ENCODE results near the gene CTIF. TPM values are rescaled to one million over a fixed set of nuclear protein-coding genes. Genes with fewer than 3 reads are reported as not detected.

The CTIF gene
- total RNA-seq, 1 donor from 2014 or later, result 60.0 TPM

- peaks cover 28% of the 10 kb centered on the region for H3K4me1 ChIP-seq
- H3K36me3 ChIP-seq, result peaks cover 44% of the 10 kb centered on the region
- DNase-seq, result no peak
- no peak overlapping the region for H3K27ac ChIP-seq (replicated peaks)
- H3K27me3 ChIP-seq (ENCODE audit: low read depth), result no peaks in the 10 kb centered on the region
- intact Hi-C loops (cut with micrococcal nuclease), result loop anchor here (10.0 kb wide), 1 partner anchor 744 kb away; no protein-coding TSS in a partner anchor
- H3K9me3 ChIP-seq (replicated peaks), result peaks cover 10% of the 10 kb centered on the region
- TF ChIP-seq, protein P1, sequence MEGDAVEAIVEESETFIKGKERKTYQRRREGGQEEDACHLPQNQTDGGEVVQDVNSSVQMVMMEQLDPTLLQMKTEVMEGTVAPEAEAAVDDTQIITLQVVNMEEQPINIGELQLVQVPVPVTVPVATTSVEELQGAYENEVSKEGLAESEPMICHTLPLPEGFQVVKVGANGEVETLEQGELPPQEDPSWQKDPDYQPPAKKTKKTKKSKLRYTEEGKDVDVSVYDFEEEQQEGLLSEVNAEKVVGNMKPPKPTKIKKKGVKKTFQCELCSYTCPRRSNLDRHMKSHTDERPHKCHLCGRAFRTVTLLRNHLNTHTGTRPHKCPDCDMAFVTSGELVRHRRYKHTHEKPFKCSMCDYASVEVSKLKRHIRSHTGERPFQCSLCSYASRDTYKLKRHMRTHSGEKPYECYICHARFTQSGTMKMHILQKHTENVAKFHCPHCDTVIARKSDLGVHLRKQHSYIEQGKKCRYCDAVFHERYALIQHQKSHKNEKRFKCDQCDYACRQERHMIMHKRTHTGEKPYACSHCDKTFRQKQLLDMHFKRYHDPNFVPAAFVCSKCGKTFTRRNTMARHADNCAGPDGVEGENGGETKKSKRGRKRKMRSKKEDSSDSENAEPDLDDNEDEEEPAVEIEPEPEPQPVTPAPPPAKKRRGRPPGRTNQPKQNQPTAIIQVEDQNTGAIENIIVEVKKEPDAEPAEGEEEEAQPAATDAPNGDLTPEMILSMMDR (IDR thresholded peaks at IDR 0.05; ENCODE audit: borderline replicate concordance), result no peak
- H3K4me3 ChIP-seq, result no peak overlapping the region
Observed at GRCh38 chr18:48670751-48671560, 132.1 kb downstream of the CTIF start.

DNA sequence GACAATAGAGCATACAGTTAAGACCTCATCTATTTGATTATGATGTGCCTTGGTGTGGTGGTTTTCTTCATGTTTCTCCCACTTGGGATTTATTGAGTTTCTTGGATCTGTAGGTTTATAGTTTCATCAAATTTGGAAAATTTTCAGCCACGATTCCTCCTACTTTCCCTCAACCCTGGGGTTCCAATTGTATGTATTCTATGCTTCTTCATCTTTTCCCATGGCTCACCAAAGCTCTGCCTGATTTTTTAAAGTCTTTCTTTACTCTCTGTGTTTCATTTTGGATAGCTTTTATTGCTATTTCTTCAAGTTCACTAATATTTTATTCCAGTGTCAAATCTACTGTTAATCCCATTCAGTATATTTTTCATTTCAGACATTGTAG is 132.7 kb downstream of the CTIF start:
- no peaks in the 10 kb centered on the region for H3K27me3 ChIP-seq (ENCODE audit: low read depth)
- no peak overlapping the region for H3K27ac ChIP-seq (replicated peaks)
- H3K36me3 ChIP-seq, result peaks cover 38% of the 10 kb centered on the region
- TF ChIP-seq, protein P1 (IDR thresholded peaks at IDR 0.05; ENCODE audit: borderline replicate concordance), result no peak
- peaks cover 10% of the 10 kb centered on the region for H3K9me3 ChIP-seq (replicated peaks)
- DNase-seq, result no peak
- peaks cover 33% of the 10 kb centered on the region for H3K4me1 ChIP-seq
- no peak overlapping the region for H3K4me3 ChIP-seq
- intact Hi-C loops (cut with micrococcal nuclease), result loop anchor here (10.0 kb wide), 1 partner anchor 743 kb away; no protein-coding TSS in a partner anchor

- intact Hi-C loops (cut with micrococcal nuclease), result loop anchor here (10.0 kb wide), 1 partner anchor 742 kb away; no protein-coding TSS in a partner anchor
- no peak overlapping the region for H3K27ac ChIP-seq (replicated peaks)
- peaks cover 29% of the 10 kb centered on the region for H3K36me3 ChIP-seq
- peaks cover 10% of the 10 kb centered on the region for H3K9me3 ChIP-seq (replicated peaks)
- H3K4me3 ChIP-seq, result no peak overlapping the region
- no peak for DNase-seq
- H3K27me3 ChIP-seq (ENCODE audit: low read depth), result no peaks in the 10 kb centered on the region
- peaks cover 46% of the 10 kb centered on the region for H3K4me1 ChIP-seq
- TF ChIP-seq, protein P1 (IDR thresholded peaks at IDR 0.05; ENCODE audit: borderline replicate concordance), result no peak
Observed at GRCh38 chr18:48672671-48673340, 134.0 kb downstream of the CTIF start.

DNA sequence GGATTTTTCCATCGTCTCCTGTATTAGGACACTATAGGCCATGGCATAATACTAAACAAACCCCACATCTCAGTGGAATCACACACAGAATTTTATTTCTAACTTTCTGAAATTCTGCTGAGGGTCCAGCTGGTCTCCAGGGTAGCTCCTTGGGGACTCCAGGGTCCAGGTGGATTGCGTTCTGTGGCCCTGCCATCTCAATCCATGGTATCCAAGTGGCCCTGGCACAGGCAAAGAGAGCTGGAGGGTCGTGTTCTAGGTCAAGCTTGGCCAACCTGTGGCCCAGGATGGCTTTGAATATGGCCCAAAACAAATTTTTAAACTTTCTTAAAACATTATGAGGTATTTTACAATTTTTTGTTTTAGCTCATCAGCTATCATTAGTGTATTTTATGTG is 134.6 kb downstream of the CTIF start:
- Histone ChIP-seq H3K4me3 (no peak overlapping the region), H3K9me3 (replicated peaks) (peaks cover 10% of the 10 kb centered on the region), H3K4me1 (peaks cover 50% of the 10 kb centered on the region), H3K36me3 (peaks cover 23% of the 10 kb centered on the region), H3K27me3 (ENCODE audit: low read depth) (no peaks in the 10 kb centered on the region), H3K27ac (replicated peaks) (peak overlapping the region; percentile 47)
- TF ChIP-seq, protein P1 (IDR thresholded peaks at IDR 0.05; ENCODE audit: borderline replicate concordance), result no peak
- intact Hi-C loops (cut with micrococcal nuclease), result loop anchor here (10.0 kb wide), 1 partner anchor 741 kb away; no protein-coding TSS in a partner anchor
- no peak for DNase-seq

DNA sequence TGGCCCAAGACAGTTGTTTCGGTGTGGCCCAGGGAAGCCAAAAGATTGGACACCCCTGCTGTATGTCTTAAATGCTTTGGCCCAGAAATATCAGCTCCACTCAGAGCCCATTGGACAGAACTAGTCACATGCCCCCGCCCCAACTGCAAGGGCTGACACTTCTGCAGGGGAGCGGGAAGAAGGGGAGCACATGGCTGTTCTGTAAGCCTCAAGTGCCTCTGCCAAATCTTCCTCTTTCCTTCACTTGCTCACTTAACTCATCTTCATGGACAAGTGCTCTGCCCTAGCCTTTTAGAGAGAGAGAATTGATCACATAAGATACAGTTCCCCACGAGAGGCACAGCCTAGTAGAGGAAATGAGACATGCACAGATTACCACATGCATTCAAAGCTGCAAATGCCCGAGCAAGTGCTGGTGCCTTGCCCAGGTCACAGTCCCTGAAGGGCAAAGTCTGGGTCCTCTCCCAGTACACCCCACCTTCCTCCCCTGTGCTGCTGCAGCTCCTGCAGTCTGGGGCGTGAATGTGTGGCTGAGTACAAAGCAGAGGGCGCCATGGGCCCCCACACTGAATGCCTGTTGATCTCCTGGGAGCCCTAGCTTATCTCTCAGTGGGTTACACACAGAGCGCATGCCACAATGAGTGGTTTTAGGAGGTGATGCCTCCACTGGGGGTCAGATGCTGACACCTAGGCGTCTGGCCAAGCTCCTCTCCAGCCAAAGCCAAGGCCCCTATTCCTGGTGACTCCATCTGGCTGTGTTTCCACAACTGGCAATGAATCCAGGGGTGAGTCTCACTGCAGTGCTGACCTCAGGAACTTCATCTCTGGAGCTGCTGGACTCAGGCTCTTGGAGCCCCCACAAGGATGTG is 135.3 kb downstream of the CTIF start:
- H3K9me3 ChIP-seq (replicated peaks), result peaks cover 10% of the 10 kb centered on the region
- peaks cover 56% of the 10 kb centered on the region for H3K4me1 ChIP-seq
- TF ChIP-seq, protein P1 (IDR thresholded peaks at IDR 0.05; ENCODE audit: borderline replicate concordance), result no peak
- peak; percentile 31 for DNase-seq
- H3K27me3 ChIP-seq (ENCODE audit: low read depth), result no peaks in the 10 kb centered on the region
- H3K4me3 ChIP-seq, result no peak overlapping the region
- peaks cover 19% of the 10 kb centered on the region for H3K36me3 ChIP-seq
- intact Hi-C loops (cut with micrococcal nuclease), result loop anchor here (10.0 kb wide), 1 partner anchor 741 kb away; no protein-coding TSS in a partner anchor
- peak overlapping the region; percentile 47 for H3K27ac ChIP-seq (replicated peaks)

Data from left ventricle myocardium inferior (tissue), 1 donor.